HepG2 (cell line): ENCODE data around the gene C2CD3. TPM values are rescaled to one million over a fixed set of nuclear protein-coding genes. Genes with fewer than 3 reads are reported as not detected.

Source experiments
- AFF4 ChIP-seq: sonication (generic); formaldehyde crosslinking; IDR thresholded peaks from 2 replicates; pipeline ENCODE4 v1.4.0; 2020; ENCODE audit warnings: missing genetic modification reagents
- AGO1 ChIP-seq: fragments of 200-400 bp; formaldehyde crosslinking; IDR thresholded peaks from 2 replicates; pipeline ENCODE4 v1.6.1; 2017; ENCODE audit warnings: mild to moderate bottlenecking, low read depth, low read length, moderate library complexity; ENCODE audit not compliant: poor library complexity, severe bottlenecking
- CCAR2 ChIP-seq: fragments of 200-400 bp; formaldehyde crosslinking; optimal IDR thresholded peaks from 2 replicates; pipeline ENCODE3; 2018; ENCODE audit warnings: low read depth, mild to moderate bottlenecking, low read length, moderate library complexity
- DNMT3B ChIP-seq: conservative IDR thresholded peaks from 2 replicates; pipeline ENCODE4 v1.6.1; 2016; ENCODE audit warnings: missing biosample characterization, control low read depth
- KDM2A ChIP-seq: sonication (generic); formaldehyde crosslinking; IDR thresholded peaks from 2 replicates; pipeline ENCODE4 v1.4.0; 2020; ENCODE audit warnings: low read depth, missing genetic modification reagents, borderline replicate concordance
- NBN ChIP-seq: fragments of 450-650 bp; conservative IDR thresholded peaks from 2 replicates; pipeline ENCODE4 v1.6.1; 2017
- NCOA1 ChIP-seq: sonication (generic); formaldehyde crosslinking; IDR thresholded peaks from 2 replicates; pipeline ENCODE4 v1.9.0; 2021; ENCODE audit warnings: missing genetic modification reagents
- NRL ChIP-seq: sonication (generic); formaldehyde crosslinking; IDR thresholded peaks from 2 replicates; pipeline ENCODE4 v1.5.0; 2020; ENCODE audit warnings: missing genetic modification reagents, mild to moderate bottlenecking, moderate library complexity, borderline replicate concordance
- PLRG1 ChIP-seq: fragments of 450-650 bp; conservative IDR thresholded peaks from 2 replicates; pipeline ENCODE4 v1.6.1; 2016
- SMAD1 ChIP-seq: sonication (generic); formaldehyde crosslinking; IDR thresholded peaks from 2 replicates; pipeline ENCODE4 v1.4.0; 2020; ENCODE audit warnings: missing genetic modification reagents, low read depth, mild to moderate bottlenecking, borderline replicate concordance
- ZBED4 ChIP-seq: sonication (generic); formaldehyde crosslinking; IDR thresholded peaks from 2 replicates; pipeline ENCODE4 v1.4.0; 2020; ENCODE audit warnings: missing genetic modification reagents, borderline replicate concordance
- ZNF558 ChIP-seq: sonication (generic); formaldehyde crosslinking; IDR thresholded peaks from 2 replicates; pipeline ENCODE4 v1.9.0; 2022; ENCODE audit warnings: mild to moderate bottlenecking, missing genetic modification reagents, borderline replicate concordance
- ZNF564 ChIP-seq: sonication (generic); formaldehyde crosslinking; IDR thresholded peaks from 2 replicates; pipeline ENCODE4 v1.8.1; 2023; ENCODE audit warnings: mild to moderate bottlenecking, missing genetic modification reagents
- ZNF709 ChIP-seq: sonication (generic); formaldehyde crosslinking; IDR thresholded peaks from 2 replicates; pipeline ENCODE4 v1.5.0; 2020; ENCODE audit warnings: mild to moderate bottlenecking, missing genetic modification reagents
- polyA plus RNA-seq, 8 experiments: library from polyadenylated mRNA; depleted of rRNA in 3 of 8; stranded (reverse) in 7 of 8; unstranded in 1 of 8; fragments of >200 nt; fragmentation: Illumina TruSeq in 4 of 8; extraction: Trizol in 4 of 8; gene quantifications; 2 replicates each; pipeline versions ENCODE4 v1.2.1 to v1.2.3, GENCODE V29; 2011 to 2016; ENCODE audit warnings: low read depth in 4 of 8, missing spikeins in 1 of 8, mixed read lengths in 1 of 8; ENCODE audit not compliant: insufficient read depth in 1 of 8
- total RNA-seq, 5 experiments: library from RNA; depleted of rRNA; stranded (reverse); fragments of >200 nt; fragmentation: Illumina TruSeq; extraction: Trizol; gene quantifications; 2 replicates each; pipeline ENCODE4 v1.2.3, GENCODE V29; 2016; ENCODE audit warnings: low read depth in 1 of 5
- TF ChIP-seq, protein P1 (sequence below): sonication (generic); formaldehyde crosslinking; IDR thresholded peaks from 2 replicates; pipeline ENCODE4 v1.5.0; 2020; ENCODE audit warnings: missing genetic modification reagents
- TF ChIP-seq, protein P2 (sequence below): sonication (generic); formaldehyde crosslinking; IDR thresholded peaks from 2 replicates; pipeline ENCODE4 v1.8.0; 2022; ENCODE audit warnings: mild to moderate bottlenecking, missing genetic modification reagents
- TF ChIP-seq, protein P3 (sequence below): sonication (generic); formaldehyde crosslinking; IDR thresholded peaks from 2 replicates; pipeline ENCODE4 v1.4.0; 2020; ENCODE audit warnings: missing genetic modification reagents

The C2CD3 gene
- total and polyA plus RNA-seq, 2 of the 13 experiments (the other 11 are each of a cell fraction or from before 2014, with no cell fraction given): 5.5 to 6.4 TPM

DNA sequence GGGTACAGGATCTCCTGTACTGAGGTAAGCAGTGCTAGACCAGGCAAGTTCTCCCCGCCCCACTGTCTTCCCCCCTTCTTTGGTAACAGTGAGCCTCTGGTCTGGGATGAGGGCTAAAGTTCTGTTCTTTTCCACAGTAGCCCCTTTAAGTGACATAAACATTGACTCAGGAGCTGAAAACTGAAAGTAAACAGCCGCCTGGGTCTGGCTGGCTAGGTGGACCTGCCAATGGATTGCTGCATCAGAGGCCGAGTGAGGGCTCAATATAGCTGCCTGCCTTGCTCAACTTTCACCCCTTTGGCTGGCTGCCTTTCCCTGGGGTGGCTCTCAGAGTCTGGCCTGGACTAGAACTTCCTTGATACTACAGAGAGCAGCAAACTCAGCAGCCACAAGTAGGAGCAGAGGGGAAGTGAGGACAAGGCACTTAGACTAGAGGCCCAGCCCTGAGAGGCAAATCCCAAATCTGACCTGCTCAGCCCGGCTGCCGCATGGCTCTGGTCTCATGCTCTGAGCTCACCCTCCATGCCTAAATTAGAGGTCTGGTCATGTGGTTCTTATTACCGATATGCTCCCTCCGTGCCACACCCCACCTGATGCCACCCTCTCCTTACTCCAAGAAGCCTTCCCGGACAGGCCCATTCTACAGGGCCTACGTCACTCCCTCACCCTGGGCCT, 152.3 kb downstream of the C2CD3 start (continued):
- TF ChIP-seq DNMT3B (CRISPR knock-in tag) (no peak), ZNF558 (no peak), ZNF709 (CRISPR knock-in tag) (0 out of 2 replicates have a peak, but pooled peaks have one; percentile 52), NBN (no peak), NRL (CRISPR knock-in tag) (no peak), KDM2A (peak; percentile 44; the same call in 1 of the 2 replicates), ZBED4 (CRISPR knock-in tag) (0 out of 2 replicates have a peak, but pooled peaks have one; percentile 72), SMAD1 (CRISPR knock-in tag) (no peak), AFF4 (no peak), ZNF564 (no peak), CCAR2 (no peak), PLRG1 (no peak), NCOA1 (CRISPR knock-in tag) (no peak), AGO1 (no peak)
- TF ChIP-seq, protein P1, sequence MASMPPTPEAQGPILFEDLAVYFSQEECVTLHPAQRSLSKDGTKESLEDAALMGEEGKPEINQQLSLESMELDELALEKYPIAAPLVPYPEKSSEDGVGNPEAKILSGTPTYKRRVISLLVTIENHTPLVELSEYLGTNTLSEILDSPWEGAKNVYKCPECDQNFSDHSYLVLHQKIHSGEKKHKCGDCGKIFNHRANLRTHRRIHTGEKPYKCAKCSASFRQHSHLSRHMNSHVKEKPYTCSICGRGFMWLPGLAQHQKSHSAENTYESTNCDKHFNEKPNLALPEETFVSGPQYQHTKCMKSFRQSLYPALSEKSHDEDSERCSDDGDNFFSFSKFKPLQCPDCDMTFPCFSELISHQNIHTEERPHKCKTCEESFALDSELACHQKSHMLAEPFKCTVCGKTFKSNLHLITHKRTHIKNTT (CRISPR knock-in tag): no peak
- TF ChIP-seq, protein P2, sequence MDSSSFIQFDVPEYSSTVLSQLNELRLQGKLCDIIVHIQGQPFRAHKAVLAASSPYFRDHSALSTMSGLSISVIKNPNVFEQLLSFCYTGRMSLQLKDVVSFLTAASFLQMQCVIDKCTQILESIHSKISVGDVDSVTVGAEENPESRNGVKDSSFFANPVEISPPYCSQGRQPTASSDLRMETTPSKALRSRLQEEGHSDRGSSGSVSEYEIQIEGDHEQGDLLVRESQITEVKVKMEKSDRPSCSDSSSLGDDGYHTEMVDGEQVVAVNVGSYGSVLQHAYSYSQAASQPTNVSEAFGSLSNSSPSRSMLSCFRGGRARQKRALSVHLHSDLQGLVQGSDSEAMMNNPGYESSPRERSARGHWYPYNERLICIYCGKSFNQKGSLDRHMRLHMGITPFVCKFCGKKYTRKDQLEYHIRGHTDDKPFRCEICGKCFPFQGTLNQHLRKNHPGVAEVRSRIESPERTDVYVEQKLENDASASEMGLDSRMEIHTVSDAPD (CRISPR knock-in tag): no peak
- TF ChIP-seq, protein P3, sequence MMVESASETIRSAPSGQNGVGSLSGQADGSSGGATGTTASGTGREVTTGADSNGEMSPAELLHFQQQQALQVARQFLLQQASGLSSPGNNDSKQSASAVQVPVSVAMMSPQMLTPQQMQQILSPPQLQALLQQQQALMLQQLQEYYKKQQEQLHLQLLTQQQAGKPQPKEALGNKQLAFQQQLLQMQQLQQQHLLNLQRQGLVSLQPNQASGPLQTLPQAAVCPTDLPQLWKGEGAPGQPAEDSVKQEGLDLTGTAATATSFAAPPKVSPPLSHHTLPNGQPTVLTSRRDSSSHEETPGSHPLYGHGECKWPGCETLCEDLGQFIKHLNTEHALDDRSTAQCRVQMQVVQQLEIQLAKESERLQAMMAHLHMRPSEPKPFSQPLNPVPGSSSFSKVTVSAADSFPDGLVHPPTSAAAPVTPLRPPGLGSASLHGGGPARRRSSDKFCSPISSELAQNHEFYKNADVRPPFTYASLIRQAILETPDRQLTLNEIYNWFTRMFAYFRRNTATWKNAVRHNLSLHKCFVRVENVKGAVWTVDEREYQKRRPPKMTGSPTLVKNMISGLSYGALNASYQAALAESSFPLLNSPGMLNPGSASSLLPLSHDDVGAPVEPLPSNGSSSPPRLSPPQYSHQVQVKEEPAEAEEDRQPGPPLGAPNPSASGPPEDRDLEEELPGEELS (CRISPR knock-in tag): peak; percentile 77
